ENCODE data around the gene PCNT.

PCNT gene

GRCh38 chr21:46489800-46490199, 165.8 kb downstream of the PCNT start:
- DNase-seq, result no peak

DNA sequence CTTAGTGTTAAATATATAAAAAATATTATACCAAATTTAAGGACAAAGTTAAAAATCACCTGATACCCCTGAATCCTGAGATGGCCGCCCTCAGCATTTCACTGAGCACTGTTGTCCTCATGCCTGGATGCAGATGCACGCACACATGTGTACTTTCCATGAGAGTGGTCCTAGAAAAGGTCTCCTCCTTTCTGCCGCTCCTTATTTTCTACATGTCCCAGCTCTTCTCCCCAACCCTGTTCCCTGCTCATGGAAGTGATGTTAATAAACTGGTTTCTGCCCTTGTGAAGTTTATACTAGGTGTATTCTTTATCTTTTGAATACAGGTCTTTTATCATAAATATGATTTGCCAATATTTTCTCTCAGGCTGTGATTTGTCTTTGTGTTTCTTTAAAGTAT, 167.6 kb downstream of the PCNT start:
- no peak for DNase-seq

- no peak for DNase-seq
Measured at GRCh38 chr21:46492851-46493250, 168.9 kb downstream of the PCNT start.

DNA sequence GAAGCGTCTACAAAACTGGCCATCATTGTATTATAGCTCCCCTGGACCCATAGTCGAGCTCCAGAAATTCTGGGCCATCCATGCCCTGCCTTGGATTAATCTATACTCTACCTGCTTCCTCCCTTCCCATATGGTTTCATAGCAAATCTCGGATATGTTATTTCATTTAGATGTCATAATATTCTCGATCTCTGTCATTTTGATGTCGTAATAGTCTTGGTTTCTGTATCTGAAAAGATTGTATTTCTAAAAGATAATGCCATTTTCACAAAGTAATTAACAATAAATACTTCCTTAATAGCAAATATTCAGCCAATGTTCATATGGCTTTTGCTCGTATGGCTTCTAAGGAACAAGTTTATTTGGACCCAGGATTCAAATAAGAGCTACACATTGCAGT, 169.9 kb downstream of the PCNT start:
- no peak for DNase-seq
